Osteoblast (primary cell): ENCODE results near the gene MIEF2. TPM values are rescaled to one million over a fixed set of nuclear protein-coding genes. Genes with fewer than 3 reads are reported as not detected.

Source experiments
- DNase-seq: peaks from one replicate; pipeline ENCODE4 v3.0.0; 2011; ENCODE audit warnings: low spot score, mixed read lengths; ENCODE audit not compliant: insufficient read length; ENCODE audit errors: missing footprints
- H2AFZ ChIP-seq: 2 replicates; pipeline ENCODE4 v1.6.0; 2011; ENCODE audit warnings: mild to moderate bottlenecking, low read length
- H3K27ac ChIP-seq: 2 replicates; pipeline ENCODE4 v1.5.1; 2011; ENCODE audit warnings: mild to moderate bottlenecking, low read depth, low read length, moderate library complexity
- H3K27me3 ChIP-seq: 2 replicates; pipeline ENCODE4 v1.6.0; 2012; ENCODE audit warnings: mild to moderate bottlenecking, control low read depth, inconsistent platforms, low read length, moderate library complexity; ENCODE audit not compliant: insufficient read depth
- H3K36me3 ChIP-seq: 2 replicates; pipeline ENCODE4 v1.5.1; 2011; ENCODE audit warnings: mild to moderate bottlenecking, low read length, control low read depth, moderate library complexity; ENCODE audit not compliant: insufficient read depth
- H3K4me1 ChIP-seq: 2 replicates; pipeline ENCODE4 v1.5.1; 2011; ENCODE audit warnings: mild to moderate bottlenecking, low read length, control low read depth, moderate library complexity; ENCODE audit not compliant: insufficient read depth
- H3K4me2 ChIP-seq: 2 replicates; pipeline ENCODE4 v1.6.0; 2011; ENCODE audit warnings: mild to moderate bottlenecking, low read length; ENCODE audit not compliant: insufficient read depth
- H3K4me3 ChIP-seq: fragments of 200-600 bp; sonication (generic); 3 replicates; pipeline ENCODE4 v1.5.1; 2012; ENCODE audit warnings: mild to moderate bottlenecking, low read length, inconsistent platforms; ENCODE audit not compliant: insufficient read depth
- H3K79me2 ChIP-seq: 2 replicates; pipeline ENCODE4 v1.6.0; 2012; ENCODE audit warnings: mild to moderate bottlenecking, low read length, control low read depth, inconsistent platforms; ENCODE audit not compliant: insufficient read depth
- H3K9me3 ChIP-seq: 2 replicates; pipeline ENCODE4 v1.5.1; 2011; ENCODE audit warnings: low read depth, low read length, control low read depth
- H4K20me1 ChIP-seq: 2 replicates; pipeline ENCODE4 v1.6.0; 2012; ENCODE audit warnings: mild to moderate bottlenecking, low read length, control low read depth; ENCODE audit not compliant: insufficient read depth
- CTCF ChIP-seq: IDR thresholded peaks from 2 replicates; pipeline ENCODE4 v1.5.1; 2011; ENCODE audit warnings: mild to moderate bottlenecking, low read depth, low read length, moderate library complexity; ENCODE audit errors: extremely low read depth
- total RNA-seq: library from RNA; depleted of rRNA; stranded (reverse); fragments of >200 nt; gene quantifications from 2 replicates; pipeline ENCODE4 v1.2.3, GENCODE V29; 2012

MIEF2 gene
- total RNA-seq, 1 donor, result 14.5 TPM

GRCh38 chr17:18257982-18258355, 2.5 kb upstream of the MIEF2 start:
- Histone ChIP-seq H3K79me2 (peaks cover 71% of the 10 kb centered on the region), H4K20me1 (peaks cover 40% of the 10 kb centered on the region), H3K4me3 (peak overlapping the region; percentile 98), H2AFZ (peak overlapping the region; percentile 96), H3K9me3 (no peaks in the 10 kb centered on the region), H3K27ac (peak overlapping the region; percentile 86), H3K4me1 (peaks cover 32% of the 10 kb centered on the region), H3K36me3 (peaks cover 37% of the 10 kb centered on the region), H3K4me2 (peak overlapping the region; percentile 92), H3K27me3 (no peaks in the 10 kb centered on the region)
- TF ChIP-seq CTCF, result no peak
- DNase-seq, result peak; percentile 100

- H3K79me2 ChIP-seq, result peaks cover 72% of the 10 kb centered on the region
- peak within 1 kb of the TSS; percentile 92 for H3K4me2 ChIP-seq
- H3K27me3 ChIP-seq, result no peaks in the 10 kb centered on the region
- H3K4me1 ChIP-seq, result peaks cover 32% of the 10 kb centered on the region
- DNase-seq, result peak; percentile 98
- peak within 1 kb of the TSS; percentile 86 for H3K27ac ChIP-seq
- peak within 1 kb of the TSS; percentile 98 for H3K4me3 ChIP-seq
- H3K9me3 ChIP-seq, result no peaks in the 10 kb centered on the region
- H4K20me1 ChIP-seq, result peaks cover 41% of the 10 kb centered on the region
- peak within 1 kb of the TSS; percentile 96 for H2AFZ ChIP-seq
- no peak for TF ChIP-seq CTCF
- H3K36me3 ChIP-seq, result peaks cover 35% of the 10 kb centered on the region
Measured at GRCh38 chr17:18258356-18259038, 2.0 kb upstream of the MIEF2 start, which contains the start of gene FLII. FLII (minus strand) TSS chr17:18258738; CDS start chr17:18258690, 48 bp downstream.

GRCh38 chr17:18259621-18260331, 686 bp upstream of the MIEF2 start:
- peak overlapping the region; percentile 93 for H3K4me2 ChIP-seq
- DNase-seq, result no peak
- H4K20me1 ChIP-seq, result peaks cover 36% of the 10 kb centered on the region
- peaks cover 35% of the 10 kb centered on the region for H3K36me3 ChIP-seq
- no peaks in the 10 kb centered on the region for H3K9me3 ChIP-seq
- peak overlapping the region; percentile 82 for H3K27ac ChIP-seq
- peak overlapping the region; percentile 99 for H3K4me3 ChIP-seq
- peaks cover 62% of the 10 kb centered on the region for H3K79me2 ChIP-seq
- H3K4me1 ChIP-seq, result peaks cover 32% of the 10 kb centered on the region
- peak overlapping the region; percentile 75 for H2AFZ ChIP-seq
- no peaks in the 10 kb centered on the region for H3K27me3 ChIP-seq
- no peak for TF ChIP-seq CTCF

GRCh38 chr17:18261146-18261515, 669 bp downstream of the MIEF2 start:
- H3K79me2 ChIP-seq, result peaks cover 48% of the 10 kb centered on the region
- peak overlapping the region; percentile 93 for H3K4me2 ChIP-seq
- DNase-seq, result peak; percentile 99
- H3K4me1 ChIP-seq, result peaks cover 32% of the 10 kb centered on the region
- peak overlapping the region; percentile 99 for H3K4me3 ChIP-seq
- H2AFZ ChIP-seq, result peak overlapping the region; percentile 75
- peak overlapping the region; percentile 82 for H3K27ac ChIP-seq
- peaks cover 25% of the 10 kb centered on the region for H3K36me3 ChIP-seq
- H3K9me3 ChIP-seq, result no peaks in the 10 kb centered on the region
- H4K20me1 ChIP-seq, result peaks cover 24% of the 10 kb centered on the region
- no peaks in the 10 kb centered on the region for H3K27me3 ChIP-seq
- no peak for TF ChIP-seq CTCF
